RPMI7951 (cell line): ENCODE results near the gene ARHGAP8. TPM values are rescaled to one million over a fixed set of nuclear protein-coding genes. Genes with fewer than 3 reads are reported as not detected.
"Not testable (repeated sequence)": the region's sequence is repeated elsewhere in the genome, so short reads cannot be mapped to it uniquely, and the experiment has no call there.

Experiments used
- DNase-seq: peaks from one replicate; pipeline ENCODE4 v3.0.0-alpha.2; 2012; ENCODE audit warnings: low read depth
- total RNA-seq: library from RNA; depleted of rRNA; stranded (reverse); fragments of >200 nt; shearing (Covaris generic); gene quantifications from 2 replicates; pipeline ENCODE4 v1.2.3, GENCODE V29; 2014

The ARHGAP8 gene
- total RNA-seq, 1 experiment from 2014 or later = not detected

DNA sequence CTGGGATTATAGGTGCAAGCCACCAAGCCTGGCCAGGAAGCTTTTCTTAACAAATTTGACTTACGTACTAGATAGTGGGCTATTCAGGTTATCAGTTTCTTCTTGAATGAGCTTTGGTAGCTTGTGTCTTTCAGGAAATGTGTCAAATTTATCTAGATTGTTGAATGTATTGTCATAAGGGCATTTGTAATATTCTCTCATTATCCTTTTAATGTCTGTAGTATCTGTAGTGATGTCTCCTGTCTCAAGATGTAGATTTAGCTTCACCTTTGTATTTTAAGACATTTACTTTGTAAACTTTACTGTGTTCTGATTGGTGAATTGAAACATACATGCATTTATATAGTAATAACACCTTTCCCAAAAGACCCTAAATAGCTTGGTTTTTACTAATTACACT lies 20.7 kb downstream of the ARHGAP8 start:
- DNase-seq = no peak

DNA sequence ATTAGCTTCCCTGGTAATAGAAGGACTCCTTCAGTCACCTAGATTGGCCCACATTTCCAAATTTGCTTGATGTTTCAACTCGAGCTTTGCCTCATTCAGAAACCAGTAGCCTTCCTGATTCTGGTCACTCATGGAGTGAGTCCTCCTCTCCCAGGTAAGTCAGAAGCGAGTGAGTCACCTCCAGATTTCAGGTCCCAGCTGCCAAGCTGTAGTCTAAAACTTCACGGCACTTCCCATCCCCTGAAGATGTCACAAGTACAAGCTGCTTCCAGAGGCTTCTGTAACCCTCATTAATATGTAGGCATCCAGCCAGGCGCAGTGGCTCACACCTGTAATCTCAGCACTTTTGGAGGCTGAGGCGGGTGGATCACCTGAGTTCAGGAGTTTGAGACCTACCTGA lies 23.5 kb downstream of the ARHGAP8 start:
- DNase-seq = no peak

GRCh38 chr22:44776605-44777363 lies 24.4 kb downstream of the ARHGAP8 start:
- no peak for DNase-seq

- DNase-seq = no peak
Measured at GRCh38 chr22:44777364-44777755, 25.0 kb downstream of the ARHGAP8 start.

DNA sequence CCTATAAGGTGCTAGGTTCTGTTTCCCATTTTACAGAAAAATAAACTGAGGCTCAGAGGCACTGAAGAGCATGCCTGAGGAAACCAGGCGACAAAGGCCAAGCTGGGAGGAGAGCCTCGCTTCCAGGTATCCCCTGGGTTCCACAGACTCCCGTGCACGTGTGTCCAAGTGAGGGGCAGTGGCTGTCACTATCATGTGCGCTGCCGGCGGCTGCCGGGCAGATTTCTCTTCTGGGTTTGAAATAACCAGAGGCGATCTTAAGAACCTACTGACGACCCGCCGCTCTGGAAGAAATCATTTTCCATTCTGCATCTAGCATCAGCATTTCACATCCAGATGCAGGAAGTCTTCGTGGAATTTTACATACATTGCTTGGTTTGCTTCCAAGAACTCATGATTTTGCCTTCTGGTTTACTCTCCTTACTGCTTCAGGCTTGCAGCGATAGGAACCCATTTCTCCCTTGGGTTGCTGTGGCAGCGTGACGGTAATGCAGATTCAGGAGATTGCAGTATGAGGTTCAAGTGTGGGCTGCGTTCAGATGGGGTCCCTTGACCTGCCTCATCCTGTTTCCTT lies 28.6 kb downstream of the ARHGAP8 start:
- DNase-seq = no peak

DNA sequence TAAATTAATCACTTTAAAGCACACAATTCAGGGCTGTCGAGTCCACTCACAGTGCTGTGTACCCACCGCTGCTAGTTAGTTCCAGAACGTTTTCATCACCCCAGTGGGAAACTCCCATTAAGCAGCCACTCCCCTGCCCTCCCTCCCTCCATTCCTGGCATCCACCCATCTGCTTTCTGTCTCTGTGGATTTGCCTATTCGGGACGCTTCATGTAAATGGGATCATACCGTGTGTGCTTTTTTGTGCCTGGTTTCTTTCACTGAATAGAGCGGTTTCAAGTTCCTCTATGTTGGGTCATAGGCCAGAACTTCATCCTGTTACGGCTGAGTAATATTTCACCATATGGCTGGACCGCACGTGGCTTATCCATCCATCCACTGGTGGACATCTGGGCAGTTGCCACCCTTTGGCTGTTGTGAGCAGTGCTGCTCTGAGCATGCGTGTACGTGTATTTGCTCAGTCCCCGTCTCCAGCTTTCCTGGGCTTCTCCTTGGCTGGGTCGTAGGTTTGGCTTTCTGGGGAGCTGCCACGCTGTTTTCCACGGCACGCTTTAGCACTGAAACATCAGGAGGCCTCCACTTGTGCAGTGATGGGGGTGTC lies 30.1 kb downstream of the ARHGAP8 start:
- no peak for DNase-seq

- no peak for DNase-seq
Measured at GRCh38 chr22:44783091-44783490, 30.7 kb downstream of the ARHGAP8 start.

- DNase-seq = no peak
Measured at GRCh38 chr22:44783581-44783980, 31.2 kb downstream of the ARHGAP8 start.

DNA sequence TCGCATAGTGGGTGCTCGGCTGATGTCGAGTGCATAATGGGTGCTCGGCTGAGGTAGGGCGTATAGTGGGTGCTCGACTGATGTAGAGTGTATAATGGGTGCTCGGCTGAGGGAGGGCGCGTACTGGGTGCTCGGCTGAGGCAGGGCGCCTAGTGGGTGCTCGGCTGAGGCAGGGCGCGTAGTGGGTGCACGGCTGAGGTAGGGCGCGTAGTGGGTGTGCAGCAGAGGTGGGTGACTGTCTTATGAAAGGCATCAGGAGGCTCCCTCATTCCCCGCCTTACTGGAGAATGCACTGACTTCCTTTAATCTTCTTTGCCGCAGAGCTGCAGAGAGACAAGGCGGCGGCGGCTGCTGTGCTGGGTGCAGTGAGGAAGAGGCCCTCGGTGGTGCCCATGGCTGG lies 33.8 kb downstream of the ARHGAP8 start:
- DNase-seq = no peak

DNA sequence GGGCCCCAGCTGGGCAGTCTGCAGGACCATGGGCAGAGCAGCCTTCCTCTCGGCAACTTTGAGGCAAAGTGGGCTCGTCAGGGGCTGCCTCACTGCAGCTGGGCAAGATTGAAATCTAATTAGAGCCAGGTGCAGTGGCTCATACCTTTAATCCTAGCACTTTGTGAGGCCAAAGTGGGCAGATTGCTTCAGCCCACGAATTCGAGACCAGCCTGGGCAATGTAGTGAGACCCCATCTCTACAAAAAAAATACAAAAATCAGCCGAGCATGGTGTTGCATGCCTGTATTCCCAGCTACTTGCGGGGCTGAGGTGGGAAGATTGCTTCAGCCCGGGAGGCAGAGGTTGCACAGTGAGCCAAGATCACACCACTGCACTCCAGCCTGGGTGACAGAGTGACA lies 34.2 kb downstream of the ARHGAP8 start:
- no peak for DNase-seq

GRCh38 chr22:44787832-44788231 lies 35.5 kb downstream of the ARHGAP8 start:
- no peak for DNase-seq

DNA sequence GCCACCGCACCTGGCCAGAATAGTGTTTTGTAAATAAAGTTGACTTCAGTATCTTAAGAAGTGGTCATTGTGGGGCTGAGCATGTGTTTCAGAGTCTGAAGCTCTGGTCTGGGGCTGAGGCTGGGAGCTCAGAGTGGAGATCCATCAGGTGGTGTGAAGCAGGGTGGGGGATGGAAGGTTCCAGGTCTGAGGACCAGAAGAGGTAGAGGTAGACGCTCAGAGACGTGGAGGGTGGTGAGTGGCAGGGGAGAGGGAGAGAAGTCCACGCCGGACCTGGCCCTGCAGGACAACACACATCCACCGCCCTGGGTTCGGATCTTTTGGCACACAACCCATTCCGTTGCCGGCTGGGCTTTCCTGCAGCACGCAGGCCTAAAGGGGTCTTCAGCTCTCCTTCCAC lies 40.7 kb downstream of the ARHGAP8 start:
- no peak for DNase-seq

DNA sequence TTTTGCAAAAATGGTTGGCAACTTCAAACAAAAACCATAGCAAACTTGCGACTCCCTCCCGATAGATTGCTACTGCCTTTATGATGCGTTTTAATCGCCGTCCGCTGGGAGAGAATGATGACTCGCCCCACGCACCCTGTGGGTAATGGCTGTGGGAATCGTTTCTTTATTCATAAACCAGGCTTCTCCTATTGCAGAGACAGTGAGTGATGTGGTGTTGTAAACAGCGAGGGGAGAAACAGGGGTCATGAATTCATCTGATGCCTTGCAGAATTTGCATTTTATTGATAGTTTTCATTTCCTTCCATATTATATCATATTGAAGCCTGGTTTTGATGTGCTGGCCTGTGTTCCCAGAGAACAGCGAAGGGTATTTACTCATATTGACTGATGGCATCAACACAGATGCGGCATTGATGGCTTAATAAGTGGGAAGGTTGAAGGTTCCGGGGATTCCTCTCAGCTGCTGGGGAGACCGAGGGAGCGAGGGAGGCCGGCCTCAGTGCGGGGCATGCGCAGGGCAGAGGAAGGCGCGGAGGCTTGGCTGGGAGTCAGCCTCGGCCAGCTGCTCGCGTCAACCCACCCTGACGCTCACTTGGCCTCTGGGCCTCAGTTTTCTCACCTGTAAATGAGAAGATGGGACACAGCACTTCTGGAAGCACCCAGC lies 41.3 kb downstream of the ARHGAP8 start:
- DNase-seq = no peak

DNA sequence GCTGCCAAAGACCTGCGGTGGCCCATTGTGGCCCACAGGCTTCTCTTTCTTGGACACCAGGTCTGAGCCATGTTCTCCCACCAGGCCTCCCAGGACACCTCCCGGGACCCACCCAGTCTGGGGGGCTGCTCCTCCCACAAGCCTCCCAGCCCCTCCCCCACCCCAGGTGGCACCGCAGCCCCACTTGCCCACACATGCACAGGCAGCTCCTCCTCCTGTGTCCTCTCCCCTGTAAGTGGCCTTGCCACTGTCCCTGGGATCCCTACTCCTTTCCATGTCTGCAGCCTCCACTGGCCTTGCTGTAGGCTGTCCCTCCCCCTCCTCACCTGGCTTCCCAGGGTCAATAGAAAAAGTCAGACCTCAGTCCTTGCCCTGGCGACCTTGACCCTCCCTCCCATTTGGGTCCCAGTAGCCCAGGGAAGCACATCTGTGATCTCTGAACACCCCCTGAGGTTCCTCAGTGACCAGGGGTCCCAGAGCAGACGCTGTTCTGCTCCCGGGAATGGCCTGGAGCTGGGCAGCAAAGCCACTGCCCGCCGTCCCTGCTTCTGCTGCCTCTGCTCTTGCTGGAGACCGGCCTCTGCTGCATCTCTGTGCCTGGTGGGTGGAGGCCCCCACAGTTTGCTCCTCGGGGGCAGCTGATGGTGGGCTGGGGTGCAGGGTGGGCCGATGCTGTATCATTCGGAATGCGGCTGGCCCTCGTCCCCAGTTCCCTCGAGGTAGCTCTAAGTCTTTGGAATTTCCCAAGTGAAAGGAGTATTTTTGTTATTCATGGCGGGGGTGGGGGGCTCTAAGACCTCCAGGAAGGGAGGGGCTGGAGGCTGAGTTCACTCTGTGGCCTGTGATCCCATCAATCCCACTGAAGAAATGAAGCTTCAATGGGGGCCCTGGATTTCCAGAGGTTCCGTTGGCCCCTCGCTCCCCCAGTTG lies 43.6 kb downstream of the ARHGAP8 start:
- DNase-seq = no peak

GRCh38 chr22:44797181-44797725 lies 44.9 kb downstream of the ARHGAP8 start:
- DNase-seq = no peak

- no peak for DNase-seq
Measured at GRCh38 chr22:44799077-44799945, 46.9 kb downstream of the ARHGAP8 start.

- DNase-seq = not testable (repeated sequence)
Measured at GRCh38 chr22:44799946-44800634, 47.7 kb downstream of the ARHGAP8 start.

GRCh38 chr22:44801476-44801875 lies 49.1 kb downstream of the ARHGAP8 start:
- DNase-seq = no peak

DNA sequence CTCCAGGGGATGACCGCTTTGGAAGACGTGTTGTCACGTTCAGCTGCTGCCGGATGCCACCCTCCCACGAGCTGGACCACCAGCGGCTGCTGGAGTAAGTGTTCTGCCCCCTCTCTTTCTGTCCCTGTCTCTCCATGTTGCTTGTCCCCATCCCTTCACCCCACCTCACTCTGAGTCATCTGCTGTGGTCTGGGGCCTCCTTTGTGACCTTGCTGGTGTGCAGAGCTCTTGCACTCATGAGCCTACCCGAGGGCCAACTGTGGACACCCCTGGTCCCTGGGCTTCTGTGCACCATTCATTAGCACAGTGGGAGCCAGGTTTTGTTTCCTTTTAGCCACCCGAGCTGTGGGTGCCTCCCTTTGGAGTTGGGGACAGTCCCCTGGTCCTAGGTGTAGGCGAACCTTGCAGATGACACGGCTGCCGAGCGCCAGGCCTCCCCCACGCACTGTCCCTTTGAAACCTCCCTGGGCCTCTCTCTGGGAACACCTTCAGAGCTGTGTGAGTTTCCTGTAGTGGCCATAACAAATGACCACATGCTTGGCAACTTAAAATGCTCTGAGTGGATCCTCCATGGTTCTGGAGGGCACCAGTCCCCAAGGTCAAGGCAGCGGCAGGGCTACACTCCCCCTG lies 49.8 kb downstream of the ARHGAP8 start:
- DNase-seq = no peak
